NCI-H128 (cell line): ENCODE results near the gene BNC2.
"Not testable (repeated sequence)": the region's sequence is repeated elsewhere in the genome, so short reads cannot be mapped to it uniquely, and the experiment has no call there.

Experiments
- DNase-seq: peaks from one replicate; lab custom pipeline; 2025; ENCODE audit not compliant: unreplicated experiment; lab: John Stamatoyannopoulos, UW

The BNC2 gene

GRCh38 chr9:16515879-16516301 lies 354.6 kb downstream of the BNC2 start:
- DNase-seq: no peak

GRCh38 chr9:16515207-16515606 lies 355.3 kb downstream of the BNC2 start:
- DNase-seq: no peak

GRCh38 chr9:16514131-16514530 lies 356.3 kb downstream of the BNC2 start:
- no peak for DNase-seq

- DNase-seq: no peak
Measured at GRCh38 chr9:16512281-16512680, 358.2 kb downstream of the BNC2 start.

GRCh38 chr9:16510482-16510881 lies 360.0 kb downstream of the BNC2 start:
- DNase-seq: no peak

GRCh38 chr9:16509997-16510396 lies 360.5 kb downstream of the BNC2 start:
- no peak for DNase-seq

GRCh38 chr9:16505199-16505598 lies 365.3 kb downstream of the BNC2 start:
- no peak for DNase-seq

GRCh38 chr9:16501726-16502125 lies 368.7 kb downstream of the BNC2 start:
- DNase-seq: no peak

- no peak for DNase-seq
Measured at GRCh38 chr9:16501141-16501540, 369.3 kb downstream of the BNC2 start.

GRCh38 chr9:16500386-16500785 lies 370.1 kb downstream of the BNC2 start:
- DNase-seq: no peak

GRCh38 chr9:16499892-16500291 lies 370.6 kb downstream of the BNC2 start:
- no peak for DNase-seq

GRCh38 chr9:16496908-16497307 lies 373.6 kb downstream of the BNC2 start:
- no peak for DNase-seq

GRCh38 chr9:16487915-16488314 lies 382.6 kb downstream of the BNC2 start:
- no peak for DNase-seq

GRCh38 chr9:16485575-16486321 lies 384.7 kb downstream of the BNC2 start:
- DNase-seq: no peak

GRCh38 chr9:16485160-16485559 lies 385.3 kb downstream of the BNC2 start:
- DNase-seq: no peak

- no peak for DNase-seq
Measured at GRCh38 chr9:16484744-16485143, 385.7 kb downstream of the BNC2 start.

GRCh38 chr9:16484180-16484579 lies 386.3 kb downstream of the BNC2 start:
- DNase-seq: no peak

GRCh38 chr9:16482764-16483163 lies 387.7 kb downstream of the BNC2 start:
- DNase-seq: no peak

GRCh38 chr9:16480584-16480983 lies 389.9 kb downstream of the BNC2 start:
- not testable (repeated sequence) for DNase-seq

- no peak for DNase-seq
Measured at GRCh38 chr9:16475996-16476395, 394.5 kb downstream of the BNC2 start.

GRCh38 chr9:16475257-16475656 lies 395.2 kb downstream of the BNC2 start:
- DNase-seq: no peak

GRCh38 chr9:16469184-16469583 lies 401.3 kb downstream of the BNC2 start:
- no peak for DNase-seq

- DNase-seq: no peak
Measured at GRCh38 chr9:16461851-16462250, 408.6 kb downstream of the BNC2 start.
